Upper lobe of left lung (tissue), 6 donors: Measurements from ENCODE around the gene LYPLA2. TPM values are rescaled to one million over a fixed set of nuclear protein-coding genes. Genes with fewer than 3 reads are reported as not detected.

Experiments
- ATAC-seq, 2 donors: fragments of 200-7000 bp; cut with Tn5 transposase; one replicate each; pipeline ENCODE4 v1.9.1; 2022; ENCODE audit warnings: mild to moderate bottlenecking in 2 of 2, moderate library complexity in 2 of 2; ENCODE audit not compliant: low FRiP score in 2 of 2
- DNase-seq, 2 donors: peaks; one replicate each; pipeline ENCODE4 v3.0.0-alpha.2; 2019 to 2020
- H3K27ac ChIP-seq, 4 donors: fragments of 200-600 bp; sonication (generic); one replicate each; pipeline ENCODE4 v1.5.1; 2016 to 2019
- H3K27me3 ChIP-seq, 4 donors: fragments of 200-600 bp; sonication (generic); one replicate each; pipeline ENCODE4 v1.5.1; 2017 to 2019
- H3K36me3 ChIP-seq, 4 donors: fragments of 200-600 bp; sonication (generic); one replicate each; pipeline ENCODE4 v1.5.1; 2016 to 2019
- H3K4me1 ChIP-seq, 4 donors: fragments of 200-600 bp; sonication (generic); one replicate each; pipeline ENCODE4 v1.5.1; 2018 to 2019
- H3K4me3 ChIP-seq, 4 donors: fragments of 200-600 bp; sonication (generic); one replicate each; pipeline ENCODE4 v1.5.1; 2017 to 2019; ENCODE audit warnings: mild to moderate bottlenecking in 2 of 4, moderate library complexity in 1 of 4
- H3K9me3 ChIP-seq, 4 donors: fragments of 200-600 bp; sonication (generic); one replicate each; pipeline ENCODE4 v1.5.1; 2018 to 2019
- CTCF ChIP-seq, 6 experiments: fragments of 450-650 bp in 4 of 6; fragments of 200-600 bp in 2 of 6; sonication (generic) in 2 of 6; IDR thresholded peaks; one replicate each; pipeline ENCODE4 v1.5.1; 2016 to 2019; ENCODE audit warnings: antibody characterized with exemption in 6 of 6
- EP300 ChIP-seq, 4 donors: sonication (generic); formaldehyde crosslinking; IDR thresholded peaks; one replicate each; pipeline ENCODE4 v1.5.1; 2017; ENCODE audit warnings: antibody characterized with exemption in 4 of 4, control low read depth in 2 of 4
- POLR2A ChIP-seq, 4 donors: fragments of 450-650 bp; IDR thresholded peaks; one replicate each; pipeline ENCODE4 v1.5.1; 2016 to 2017; ENCODE audit warnings: antibody characterized with exemption in 4 of 4, mild to moderate bottlenecking in 2 of 4
- POLR2AphosphoS5 ChIP-seq, 2 donors: sonication (generic); formaldehyde crosslinking; IDR thresholded peaks; one replicate each; pipeline ENCODE4 v1.5.1; 2017; ENCODE audit warnings: antibody characterized with exemption in 2 of 2
- WGBS, 2 donors: methylation state at CpG; one replicate each; pipeline ENCODE4 v1.1.5; 2017 to 2018; 5-methylcytosine and 5-hydroxymethylcytosine counted together
- total RNA-seq, 6 donors: library from RNA; depleted of rRNA in 4 of 6; stranded (reverse); fragments of >200 nt in 4 of 6; gene quantifications; one replicate each; pipeline versions ENCODE4 v1.1.0 to v1.2.1, GENCODE V29; 2016 to 2021
- donor health status: DM: no; HTN: no; CAD: no; lungs with moderate emphysema.
- donor health status: DM: no; HTN: yes; CAD: no; lungs with severe emphysema.

Gene LYPLA2
- 10 to 100 TPM; 38.5 to 84.1 (median 59.9) TPM for total RNA-seq

GRCh38 chr1:23790696-23791515, at the start of gene LYPLA2:
Gene LYPLA2, plus strand, starts transcription at chr1:23791145. Its CDS starts 1,538 bp downstream, at chr1:23792683.
- Histone ChIP-seq H3K36me3 (peaks cover 23 to 56% (median 38%) of the 10 kb centered on the region in 4 donors), H3K9me3 (no peaks in the 10 kb centered on the region), H3K4me1 (peaks cover 26 to 33% (median 31%) of the 10 kb centered on the region in 4 donors), H3K27me3 (no peaks in the 10 kb centered on the region), H3K27ac (peak within 1 kb of the TSS; percentile 64 to 88 (median 83)), H3K4me3 (peak within 1 kb of the TSS; percentile 58 to 89 (median 78))
- WGBS, 2 donors, result 0 to 2% methylated on average over 21 to 41 of the region's 47 CpGs
- ATAC-seq (peak; percentile 91 to 95), DNase-seq (peak; percentile 96 to 97)
- TF ChIP-seq POLR2A (IDR thresholded peaks at IDR 0.05) (peak in 3 of 4 donors; percentile 28 to 62 (median 40)), POLR2AphosphoS5 (IDR thresholded peaks at IDR 0.05) (peak; percentile 83 to 90), EP300 (IDR thresholded peaks at IDR 0.05) (no peak)

GRCh38 chr1:23741609-23742008, 49.3 kb upstream of the LYPLA2 start:
- H3K4me3 ChIP-seq, result no peak overlapping the region
- no peak for TF ChIP-seq POLR2A (IDR thresholded peaks at IDR 0.05)
- TF ChIP-seq POLR2AphosphoS5 (IDR thresholded peaks at IDR 0.05), result no peak
- TF ChIP-seq EP300 (IDR thresholded peaks at IDR 0.05), result no peak
- no peak for TF ChIP-seq CTCF (IDR thresholded peaks at IDR 0.05)
- H3K4me1 ChIP-seq, result peaks cover 19 to 32% (median 21%) of the 10 kb centered on the region in 4 donors
- no peak for ATAC-seq
- DNase-seq, result no peak
- no peaks in the 10 kb centered on the region for H3K9me3 ChIP-seq
- peaks cover 0 to 8% (median 1%) of the 10 kb centered on the region in 4 donors for H3K36me3 ChIP-seq
- no peak overlapping the region for H3K27ac ChIP-seq
- H3K27me3 ChIP-seq, result no peaks in the 10 kb centered on the region
- 91% methylated on average over 5 of the region's 5 CpGs for WGBS, 2 donors

- TF ChIP-seq POLR2A (IDR thresholded peaks at IDR 0.05) (no peak), CTCF (IDR thresholded peaks at IDR 0.05) (no peak)
- ATAC-seq (peak; percentile 21 to 40), DNase-seq (peak in 1 of 2 donors; percentile 26)
- H3K9me3 ChIP-seq, result no peaks in the 10 kb centered on the region
- H3K27ac ChIP-seq, result peak overlapping the region; percentile 92 to 94 (median 93)
- peaks cover 24 to 43% (median 27%) of the 10 kb centered on the region in 4 donors for H3K4me1 ChIP-seq
- peaks cover 0 to 15% (median 1%) of the 10 kb centered on the region in 4 donors for H3K36me3 ChIP-seq
- H3K4me3 ChIP-seq, result peak overlapping the region; percentile 81 to 95 (median 90)
- no peaks in the 10 kb centered on the region for H3K27me3 ChIP-seq
- WGBS, 2 donors, result 16 to 30% methylated on average over 7 to 18 of the region's 28 CpGs
These were observed 48.2 kb upstream of the LYPLA2 start for GRCh38 chr1:23742670-23743286.

GRCh38 chr1:23743287-23744152, 47.4 kb upstream of the LYPLA2 start, which contains the start of gene ELOA:
Gene ELOA, plus strand, starts transcription at chr1:23743471. Its CDS starts 33 bp downstream, at chr1:23743504.
- peak within 1 kb of the TSS; percentile 81 to 95 (median 90) for H3K4me3 ChIP-seq
- DNase-seq (peak; percentile 76 to 95), ATAC-seq (peak; percentile 90 to 97)
- H3K27ac ChIP-seq, result peak within 1 kb of the TSS; percentile 92 to 94 (median 93)
- H3K4me1 ChIP-seq, result peaks cover 26 to 50% (median 32%) of the 10 kb centered on the region in 4 donors
- H3K36me3 ChIP-seq, result peaks cover 0 to 15% (median 1%) of the 10 kb centered on the region in 4 donors
- TF ChIP-seq EP300 (IDR thresholded peaks at IDR 0.05) (no peak), POLR2A (IDR thresholded peaks at IDR 0.05) (peak in 3 of 4 donors; percentile 64 to 94 (median 81)), CTCF (IDR thresholded peaks at IDR 0.05) (peak in 2 of 6 experiments; percentile 4 to 6), POLR2AphosphoS5 (IDR thresholded peaks at IDR 0.05) (peak; percentile 82 to 88)
- no peaks in the 10 kb centered on the region for H3K27me3 ChIP-seq
- 0 to 2% methylated on average over 15 to 45 of the region's 119 CpGs for WGBS, 2 donors
- no peaks in the 10 kb centered on the region for H3K9me3 ChIP-seq
